ENCODE data around the gene URM1. TPM values are rescaled to one million over a fixed set of nuclear protein-coding genes. Genes with fewer than 3 reads are reported as not detected.

Gene URM1
- total RNA-seq, 1 experiment from 2014 or later, result 46.6 TPM

GRCh38 chr9:128409450-128409849 is 38.3 kb downstream of the URM1 start:
- H4K8ac ChIP-seq (replicated peaks; ENCODE audit: insufficient read length, low read depth, low read length), result no peak overlapping the region
- Mint-ChIP-seq H3K27ac (no peak overlapping the region), H3K4me3 (no peak overlapping the region; a peak in 1 of 5 replicates), H3K36me3 (ENCODE audit: insufficient read depth in 1 of 3, low read depth in 3 of 3) (no peaks in the 10 kb centered on the region; a peak in 1 of 7 replicates), H3K4me1 (peaks cover 35 to 38% of the 10 kb centered on the region in 2 experiments), H3K9me3 (peaks cover 0 to 6% of the 10 kb centered on the region in 2 experiments; a peak in 3 of 5 replicates), H3K27me3 (ENCODE audit: low read depth) (peaks cover 98% of the 10 kb centered on the region)
- H3K79me1 ChIP-seq (ENCODE audit: insufficient read depth, low read depth, low read length, poor library complexity, severe bottlenecking), result no peaks in the 10 kb centered on the region
- no peak overlapping the region for H2AK5ac ChIP-seq (ENCODE audit: insufficient read length, low read length)
- peaks cover 55% of the 10 kb centered on the region; the same call in 1 of the 2 replicates for H3K27me3 ChIP-seq (ENCODE audit: insufficient read depth, low read length)
- H3K4ac ChIP-seq (ENCODE audit: low read depth, low read length), result no peak overlapping the region
- H3K18ac ChIP-seq (ENCODE audit: insufficient read length, low read depth, low read length), result no peak overlapping the region
- DNase-seq, result no peak
- H4K5ac ChIP-seq (ENCODE audit: insufficient read length, low read depth, low read length), result no peak overlapping the region
- H3K9me3 ChIP-seq (ENCODE audit: control insufficient read depth, low read depth, low read length), result no peaks in the 10 kb centered on the region
- no peak overlapping the region for H3K56ac ChIP-seq (ENCODE audit: insufficient read length, low read depth, low read length)
- H3K4me2 ChIP-seq (ENCODE audit: insufficient read depth, insufficient read length, low read length), result no peak overlapping the region
- H2BK15ac ChIP-seq (ENCODE audit: low read depth, low read length), result no peak overlapping the region
- no peaks in the 10 kb centered on the region for H3K4me1 ChIP-seq (ENCODE audit: insufficient read depth, low read length)
- H3K79me2 ChIP-seq (ENCODE audit: insufficient read depth, low read length), result no peaks in the 10 kb centered on the region
- no peak overlapping the region for H4K91ac ChIP-seq (ENCODE audit: insufficient read length, low read depth, low read length)
- H2BK20ac ChIP-seq (ENCODE audit: low read depth, low read length, poor library complexity, severe bottlenecking), result no peak overlapping the region
- H3T11ph ChIP-seq (ENCODE audit: low read length), result no peak overlapping the region
- no peaks in the 10 kb centered on the region for H3K23me2 ChIP-seq (ENCODE audit: insufficient read length, low read depth, low read length, poor library complexity, severe bottlenecking)
- no peak overlapping the region for H3K23ac ChIP-seq (ENCODE audit: insufficient read length, low read depth, low read length)
- no peak overlapping the region for H2BK120ac ChIP-seq (ENCODE audit: low read depth, low read length, poor library complexity, severe bottlenecking)
- TF ChIP-seq CTCF (conservative IDR thresholded peaks at IDR 0.05), result no peak
- no peak overlapping the region for H3K14ac ChIP-seq (ENCODE audit: insufficient read depth, low read length)
- no peak overlapping the region for H3K27ac ChIP-seq (ENCODE audit: insufficient read length, low read depth, low read length)
- H2BK5ac ChIP-seq (ENCODE audit: insufficient read length, low read length), result no peak overlapping the region
- H4K20me1 ChIP-seq (ENCODE audit: control insufficient read depth, insufficient read depth, insufficient read length), result no peaks in the 10 kb centered on the region
- H2AFZ ChIP-seq (ENCODE audit: low read length), result no peak overlapping the region
- H3K9ac ChIP-seq (ENCODE audit: extremely low read depth, insufficient read length, low read length), result no peak overlapping the region
- no CpG with 5 or more reads among the region's 8 CpGs for WGBS (ENCODE audit: extremely low coverage, insufficient read length, low lambda C conversion rate)
- H2BK12ac ChIP-seq (ENCODE audit: insufficient read length, low read depth, low read length), result no peak overlapping the region

All from H9 (cell line).